D341Med (cell line): Measurements from ENCODE around the gene CD4.

ENCODE experiments used
- DNase-seq: peaks from one replicate; pipeline ENCODE4 v3.0.0; 2012; ENCODE audit warnings: low spot score

Gene CD4

GRCh38 chr12:6817098-6817497 is 27.8 kb downstream of the CD4 start:
- DNase-seq, result no peak

GRCh38 chr12:6817662-6818157 is 28.4 kb downstream of the CD4 start:
- DNase-seq, result no peak

GRCh38 chr12:6818222-6818621 is 28.9 kb downstream of the CD4 start:
- DNase-seq, result no peak

GRCh38 chr12:6818645-6819044 is 29.3 kb downstream of the CD4 start:
- no peak for DNase-seq

- no peak for DNase-seq
Measured at GRCh38 chr12:6819106-6820030, 30.0 kb downstream of the CD4 start.

- no peak for DNase-seq
Measured at GRCh38 chr12:6820166-6820565, 30.8 kb downstream of the CD4 start.

GRCh38 chr12:6821591-6822425 is 32.5 kb downstream of the CD4 start, which contains the start of gene GPR162:
GPR162 (plus strand) TSS chr12:6821821; CDS start chr12:6823899, 2,078 bp downstream.
- peak; percentile 86 for DNase-seq

GRCh38 chr12:6822426-6823135 is 33.3 kb downstream of the CD4 start:
- no peak for DNase-seq

GRCh38 chr12:6823182-6824084 is 34.1 kb downstream of the CD4 start:
- no peak for DNase-seq

GRCh38 chr12:6824085-6824775 is 34.9 kb downstream of the CD4 start:
- no peak for DNase-seq

- no peak for DNase-seq
Measured at GRCh38 chr12:6824901-6825381, 35.6 kb downstream of the CD4 start.

GRCh38 chr12:6825398-6826124 is 36.2 kb downstream of the CD4 start:
- DNase-seq, result peak; percentile 82

- DNase-seq, result no peak
Measured at GRCh38 chr12:6826125-6826733, 36.9 kb downstream of the CD4 start.

GRCh38 chr12:6826734-6827436 is 37.6 kb downstream of the CD4 start:
- no peak for DNase-seq

- DNase-seq, result peak; percentile 89
Measured at GRCh38 chr12:6827437-6827911, 38.1 kb downstream of the CD4 start.

GRCh38 chr12:6827982-6828780 is 38.9 kb downstream of the CD4 start, which contains the start of gene P3H3:
P3H3 (plus strand) TSS chr12:6828407; CDS start chr12:6828441, 34 bp downstream.
- DNase-seq, result peak; percentile 72
